ENCODE measurements around the gene GATA2. TPM values are rescaled to one million over a fixed set of nuclear protein-coding genes. Genes with fewer than 3 reads are reported as not detected.

The GATA2 gene
- total and polyA plus RNA-seq, 3 experiments from 2014 or later: not detected

DNA sequence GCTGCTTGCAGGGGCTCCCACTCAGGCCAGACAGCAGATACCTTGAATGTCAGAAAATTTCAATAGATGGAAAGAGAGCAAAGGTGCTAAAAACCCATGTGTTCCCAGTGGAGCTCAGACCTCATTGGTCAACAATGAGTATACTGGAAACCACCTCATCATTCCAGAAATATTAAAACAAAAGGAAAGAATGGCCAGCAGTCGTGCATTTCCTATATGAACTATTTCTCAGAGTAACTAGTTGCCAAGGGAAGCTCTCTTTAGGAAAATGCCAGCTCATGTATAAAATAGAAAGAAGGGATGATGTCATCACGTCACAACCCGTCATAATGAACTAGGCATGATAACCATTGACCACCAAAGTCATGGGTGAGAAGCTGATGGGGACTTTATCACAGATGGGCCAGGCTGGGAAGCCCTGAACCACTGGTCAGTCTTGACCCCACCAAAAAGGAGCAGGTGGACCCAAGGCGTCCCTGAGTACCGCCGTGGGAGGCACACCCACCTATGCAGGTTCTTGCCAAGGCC, 43.8 kb downstream of the GATA2 start:
- POLR2A ChIA-PET: no interaction called here

DNA sequence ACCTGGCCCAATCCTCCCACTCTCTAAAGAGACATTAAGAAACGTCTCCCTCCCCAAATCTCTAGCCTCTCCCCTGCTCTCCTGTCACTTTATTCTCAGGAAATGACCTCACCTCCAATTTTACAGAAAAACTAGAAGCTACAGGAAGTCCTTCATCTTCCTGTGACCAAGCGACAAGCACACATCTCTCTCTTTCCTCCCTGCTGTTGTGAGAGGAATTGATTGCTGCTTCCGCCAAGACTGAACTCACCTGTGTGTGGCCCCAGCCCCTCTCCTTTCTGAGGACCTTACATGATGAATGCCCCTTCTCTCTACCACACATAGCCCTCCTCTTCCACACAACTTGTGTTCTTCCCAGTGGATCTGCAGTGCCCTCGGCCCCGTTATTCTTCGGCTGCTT, 44.5 kb downstream of the GATA2 start:
- ChIA-PET POLR2A (no interaction called here), CTCF (no interaction called here)
- Histone ChIP-seq H3K4me1 (ENCODE audit: insufficient read depth, low read length) (peaks cover 18% of the 10 kb centered on the region), H3K27ac (ENCODE audit: low read depth, low read length) (no peak overlapping the region), H3K36me3 (ENCODE audit: insufficient read depth, low read length) (no peaks in the 10 kb centered on the region), H3K27me3 (ENCODE audit: insufficient read depth, low read length, poor library complexity, severe bottlenecking) (no peaks in the 10 kb centered on the region), H3K4me3 (ENCODE audit: low read length) (no peak overlapping the region), H3K9me3 (ENCODE audit: low read length) (peaks cover 6% of the 10 kb centered on the region)
- Mint-ChIP-seq H3K27ac (peak overlapping the region; percentile 3 to 89 (median 62)), H3K4me3 (peak overlapping the region in 5 of 7 donors; percentile 17 to 89 (median 48)), H3K4me1 (peaks cover 10 to 13% (median 11%) of the 10 kb centered on the region in 3 donors), H3K36me3 (peaks cover 0 to 8% (median 0%) of the 10 kb centered on the region in 3 donors), H3K9me3 (peaks cover 0 to 6% (median 4%) of the 10 kb centered on the region in 5 donors), H3K27me3 (peaks cover 6 to 11% of the 10 kb centered on the region in 2 donors)
- DNase-seq: peak in 2 of 5 donors; percentile 29 to 48

More for the DNA sequence above, 43.8 kb downstream of the GATA2 start:
- H3K4me3 Mint-ChIP-seq: peak overlapping the region in 1 of 7 donors; percentile 49
- no peak overlapping the region for H3K27ac ChIP-seq (ENCODE audit: low read depth, low read length)
- H3K27me3 Mint-ChIP-seq: peaks cover 6 to 15% of the 10 kb centered on the region in 2 donors
- no peak overlapping the region for H3K27ac Mint-ChIP-seq
- DNase-seq: no peak
- CTCF ChIA-PET: no interaction called here
- H3K36me3 Mint-ChIP-seq: peaks cover 0 to 8% (median 0%) of the 10 kb centered on the region in 3 donors
- H3K36me3 ChIP-seq (ENCODE audit: insufficient read depth, low read length): no peaks in the 10 kb centered on the region
- peaks cover 18% of the 10 kb centered on the region for H3K4me1 ChIP-seq (ENCODE audit: insufficient read depth, low read length)
- H3K4me1 Mint-ChIP-seq: peaks cover 10 to 13% (median 13%) of the 10 kb centered on the region in 3 donors
- no peaks in the 10 kb centered on the region for H3K27me3 ChIP-seq (ENCODE audit: insufficient read depth, low read length, poor library complexity, severe bottlenecking)
- peaks cover 0 to 6% (median 4%) of the 10 kb centered on the region in 5 donors for H3K9me3 Mint-ChIP-seq
- H3K9me3 ChIP-seq (ENCODE audit: low read length): peaks cover 6% of the 10 kb centered on the region
- no peak overlapping the region for H3K4me3 ChIP-seq (ENCODE audit: low read length)

DNA sequence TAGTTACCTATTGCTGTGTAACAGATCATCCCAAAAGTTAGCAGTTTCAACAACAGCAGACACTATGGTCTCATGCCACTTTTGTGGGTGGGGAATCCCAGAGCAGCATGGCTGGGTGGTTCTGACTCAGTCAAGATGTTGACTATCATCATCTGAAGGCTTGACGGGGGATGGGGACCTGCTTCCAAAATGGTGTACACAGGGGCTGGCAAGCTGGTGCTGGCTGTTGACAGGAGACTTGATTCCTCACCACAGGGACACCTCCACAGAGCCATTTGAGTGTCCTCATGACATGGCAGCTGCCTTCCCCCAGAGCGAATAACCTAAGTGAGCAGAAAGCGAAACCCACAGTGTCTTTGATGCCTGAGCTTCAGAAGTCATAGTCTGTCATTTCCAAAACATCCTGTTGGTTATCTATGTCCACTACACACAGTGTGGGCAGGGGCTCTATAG, 45.4 kb downstream of the GATA2 start:
- Histone ChIP-seq H3K36me3 (ENCODE audit: insufficient read depth, low read length) (no peaks in the 10 kb centered on the region), H3K4me3 (ENCODE audit: low read length) (no peak overlapping the region), H3K9me3 (ENCODE audit: low read length) (peaks cover 6% of the 10 kb centered on the region), H3K27ac (ENCODE audit: low read depth, low read length) (no peak overlapping the region), H3K4me1 (ENCODE audit: insufficient read depth, low read length) (peaks cover 18% of the 10 kb centered on the region), H3K27me3 (ENCODE audit: insufficient read depth, low read length, poor library complexity, severe bottlenecking) (no peaks in the 10 kb centered on the region)
- CTCF ChIA-PET: no interaction called here
- Mint-ChIP-seq H3K9me3 (peaks cover 0 to 6% (median 4%) of the 10 kb centered on the region in 5 donors), H3K4me3 (no peak overlapping the region), H3K36me3 (peaks cover 0 to 8% (median 0%) of the 10 kb centered on the region in 3 donors), H3K27me3 (peaks cover 8 to 13% of the 10 kb centered on the region in 2 donors), H3K4me1 (peaks cover 10 to 13% (median 11%) of the 10 kb centered on the region in 3 donors), H3K27ac (peak overlapping the region in 2 of 8 donors; percentile 4 to 19)
- POLR2A ChIA-PET: no interaction called here
- no peak for DNase-seq

DNA sequence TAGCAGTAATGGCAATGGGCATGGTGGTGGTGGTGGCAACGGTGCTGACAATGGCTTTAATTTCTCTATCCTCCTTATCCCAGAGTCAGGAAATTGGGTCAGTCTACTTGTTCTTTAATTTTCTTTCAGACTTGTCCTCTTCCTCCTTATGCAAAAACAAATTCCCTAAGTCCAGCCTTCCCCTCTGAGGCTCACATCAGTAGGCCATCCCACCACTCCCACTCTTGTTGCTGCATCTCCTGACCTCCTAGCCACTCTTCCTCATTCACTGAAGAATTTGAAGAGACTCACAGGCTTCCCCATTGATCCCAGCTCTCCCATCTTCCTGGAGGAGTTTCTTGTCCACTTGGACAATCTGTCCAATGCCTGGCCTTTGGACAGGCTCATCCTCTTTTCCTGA, 46.2 kb downstream of the GATA2 start:
- no peak overlapping the region for H3K27ac ChIP-seq (ENCODE audit: low read depth, low read length)
- peaks cover 6% of the 10 kb centered on the region for H3K9me3 ChIP-seq (ENCODE audit: low read length)
- Mint-ChIP-seq H3K9me3 (peaks cover 0 to 6% (median 4%) of the 10 kb centered on the region in 5 donors), H3K27ac (no peak overlapping the region), H3K27me3 (peaks cover 8 to 12% of the 10 kb centered on the region in 2 donors), H3K4me3 (no peak overlapping the region), H3K36me3 (peaks cover 0 to 8% (median 0%) of the 10 kb centered on the region in 3 donors), H3K4me1 (peaks cover 10 to 13% (median 11%) of the 10 kb centered on the region in 3 donors)
- ChIA-PET POLR2A (no interaction called here), CTCF (no interaction called here)
- H3K4me1 ChIP-seq (ENCODE audit: insufficient read depth, low read length): peaks cover 18% of the 10 kb centered on the region
- H3K36me3 ChIP-seq (ENCODE audit: insufficient read depth, low read length): no peaks in the 10 kb centered on the region
- no peak overlapping the region for H3K4me3 ChIP-seq (ENCODE audit: low read length)
- H3K27me3 ChIP-seq (ENCODE audit: insufficient read depth, low read length, poor library complexity, severe bottlenecking): no peaks in the 10 kb centered on the region
- no peak for DNase-seq

DNA sequence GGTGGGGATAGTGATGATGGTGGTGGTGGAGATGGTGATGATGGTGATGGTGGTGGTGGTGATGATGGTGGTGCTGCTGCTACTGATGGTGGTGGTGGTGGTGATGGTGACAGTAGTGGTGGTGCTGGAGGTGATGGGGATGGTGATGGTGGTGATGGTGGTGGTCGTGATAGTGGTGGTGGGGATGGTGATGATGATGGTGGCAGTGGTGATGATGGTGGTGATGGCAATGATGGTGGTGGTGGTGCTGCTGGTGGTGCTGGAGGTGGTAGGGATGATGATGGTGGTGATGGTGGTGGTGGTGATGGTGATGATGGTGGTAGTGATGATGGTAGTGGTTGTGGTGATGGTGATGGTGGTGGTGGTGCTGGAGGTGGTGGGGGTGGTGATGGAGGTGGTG, 47.6 kb downstream of the GATA2 start:
- Mint-ChIP-seq H3K36me3 (peaks cover 0 to 8% (median 0%) of the 10 kb centered on the region in 3 donors), H3K4me3 (no peak overlapping the region), H3K27me3 (peaks cover 4 to 13% of the 10 kb centered on the region in 2 donors), H3K27ac (peak overlapping the region in 1 of 8 donors; percentile 43), H3K4me1 (peaks cover 10 to 13% (median 11%) of the 10 kb centered on the region in 3 donors), H3K9me3 (peaks cover 0 to 6% (median 4%) of the 10 kb centered on the region in 5 donors)
- ChIA-PET POLR2A (no interaction called here), CTCF (no interaction called here)
- H3K4me3 ChIP-seq (ENCODE audit: low read length): no peak overlapping the region
- H3K27ac ChIP-seq (ENCODE audit: low read depth, low read length): no peak overlapping the region
- H3K4me1 ChIP-seq (ENCODE audit: insufficient read depth, low read length): peaks cover 18% of the 10 kb centered on the region
- peaks cover 6% of the 10 kb centered on the region for H3K9me3 ChIP-seq (ENCODE audit: low read length)
- no peaks in the 10 kb centered on the region for H3K36me3 ChIP-seq (ENCODE audit: insufficient read depth, low read length)
- H3K27me3 ChIP-seq (ENCODE audit: insufficient read depth, low read length, poor library complexity, severe bottlenecking): no peaks in the 10 kb centered on the region
- no peak for DNase-seq

DNA sequence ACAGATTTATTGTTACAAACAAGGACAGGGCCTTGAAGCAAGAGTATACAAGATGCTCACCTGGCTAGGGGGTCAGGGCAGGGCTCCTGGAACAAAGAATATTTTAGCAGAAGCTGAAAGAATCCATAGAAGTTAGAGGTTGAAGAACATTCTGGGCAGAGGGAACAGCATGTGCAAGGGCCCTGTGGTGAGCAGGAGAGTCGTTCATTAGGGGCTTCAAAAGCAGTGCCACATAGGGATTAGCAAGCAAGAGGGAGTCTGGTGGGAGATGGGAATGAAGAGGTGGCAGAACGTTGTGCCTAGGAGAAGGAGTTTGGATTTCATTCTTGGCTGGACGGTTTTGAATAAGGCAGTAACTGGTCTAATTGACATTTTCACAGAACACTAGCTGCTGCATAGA, 49.2 kb downstream of the GATA2 start:
- POLR2A ChIA-PET: no interaction called here

DNA sequence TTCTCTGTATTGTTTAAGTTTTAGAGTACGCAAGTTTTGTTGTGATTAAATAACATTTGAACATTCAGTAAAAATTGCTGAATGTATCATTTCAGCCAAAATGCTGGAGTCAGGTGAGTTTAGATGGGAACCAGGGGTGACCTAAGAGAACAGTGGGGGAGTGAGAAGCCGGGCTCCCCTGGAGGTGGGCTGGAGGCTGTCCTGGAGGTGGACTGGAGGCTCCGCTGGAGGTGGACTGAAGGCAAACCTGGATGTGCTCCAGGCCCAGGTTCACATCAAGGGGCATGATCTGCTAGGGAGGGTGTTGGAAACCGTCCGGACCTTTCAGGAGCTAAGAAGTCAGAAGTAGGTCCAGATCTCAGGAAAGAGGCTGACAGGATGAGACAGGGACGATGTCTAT, 50.1 kb downstream of the GATA2 start:
- H3K27me3 ChIP-seq (ENCODE audit: insufficient read depth, low read length, poor library complexity, severe bottlenecking): no peaks in the 10 kb centered on the region
- POLR2A ChIA-PET: no interaction called here
- Mint-ChIP-seq H3K27ac (peak overlapping the region in 1 of 8 donors; percentile 29), H3K36me3 (no peaks in the 10 kb centered on the region), H3K4me1 (peaks cover 0 to 3% (median 0%) of the 10 kb centered on the region in 3 donors), H3K4me3 (no peak overlapping the region), H3K9me3 (peaks cover 0 to 1% (median 0%) of the 10 kb centered on the region in 5 donors), H3K27me3 (peaks cover 5 to 29% of the 10 kb centered on the region in 2 donors)
- H3K27ac ChIP-seq (ENCODE audit: low read depth, low read length): no peak overlapping the region
- DNase-seq: no peak
- no peaks in the 10 kb centered on the region for H3K36me3 ChIP-seq (ENCODE audit: insufficient read depth, low read length)
- peaks cover 8% of the 10 kb centered on the region for H3K4me1 ChIP-seq (ENCODE audit: insufficient read depth, low read length)
- H3K9me3 ChIP-seq (ENCODE audit: low read length): peaks cover 6% of the 10 kb centered on the region
- no peak overlapping the region for H3K4me3 ChIP-seq (ENCODE audit: low read length)
- CTCF ChIA-PET: interaction anchor here (1.1 kb wide), 1 partner anchor 54 kb away, joined by 3 read pairs; no protein-coding TSS in a partner anchor

More for the DNA sequence above, 49.2 kb downstream of the GATA2 start:
- Histone ChIP-seq H3K9me3 (ENCODE audit: low read length) (peaks cover 6% of the 10 kb centered on the region), H3K27ac (ENCODE audit: low read depth, low read length) (no peak overlapping the region), H3K4me1 (ENCODE audit: insufficient read depth, low read length) (peaks cover 13% of the 10 kb centered on the region), H3K4me3 (ENCODE audit: low read length) (no peak overlapping the region), H3K27me3 (ENCODE audit: insufficient read depth, low read length, poor library complexity, severe bottlenecking) (no peaks in the 10 kb centered on the region), H3K36me3 (ENCODE audit: insufficient read depth, low read length) (no peaks in the 10 kb centered on the region)
- Mint-ChIP-seq H3K27ac (peak overlapping the region in 1 of 8 donors; percentile 27), H3K27me3 (peaks cover 5 to 26% of the 10 kb centered on the region in 2 donors), H3K9me3 (peaks cover 0 to 5% (median 4%) of the 10 kb centered on the region in 5 donors), H3K4me1 (peaks cover 6 to 9% (median 6%) of the 10 kb centered on the region in 3 donors), H3K4me3 (no peak overlapping the region), H3K36me3 (peaks cover 0 to 5% (median 0%) of the 10 kb centered on the region in 3 donors)
- DNase-seq: no peak
- CTCF ChIA-PET: no interaction called here

DNA sequence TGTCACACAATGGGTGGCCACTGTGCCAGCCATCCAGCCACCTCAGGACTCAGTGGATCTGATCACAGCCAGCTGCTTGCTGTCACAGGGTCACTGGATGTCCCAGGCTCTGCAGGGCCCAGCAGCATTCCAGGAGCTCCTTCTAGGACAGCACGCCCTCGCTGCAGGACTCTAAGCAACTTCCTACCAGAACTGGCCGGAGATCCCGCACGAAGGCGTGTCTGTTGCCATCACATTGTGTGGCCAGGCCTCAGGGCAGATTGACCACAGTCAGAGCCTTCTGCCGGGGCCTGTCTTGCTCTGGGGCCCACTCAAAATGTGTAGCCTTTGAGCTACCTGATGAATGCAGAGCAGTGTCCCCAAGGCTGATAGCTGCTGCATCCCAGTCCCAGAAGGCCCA, 50.9 kb downstream of the GATA2 start:
- no peak overlapping the region for H3K27ac ChIP-seq (ENCODE audit: low read depth, low read length)
- DNase-seq: no peak
- H3K4me3 Mint-ChIP-seq: no peak overlapping the region
- no peaks in the 10 kb centered on the region for H3K27me3 ChIP-seq (ENCODE audit: insufficient read depth, low read length, poor library complexity, severe bottlenecking)
- H3K4me3 ChIP-seq (ENCODE audit: low read length): no peak overlapping the region
- H3K27ac Mint-ChIP-seq: no peak overlapping the region
- CTCF ChIA-PET: interaction anchor here (0.9 to 1.1 kb wide), 2 partner anchors 9 to 55 kb away, joined by 3 read pairs; no protein-coding TSS in a partner anchor
- H3K27me3 Mint-ChIP-seq: peaks cover 9 to 36% of the 10 kb centered on the region in 2 donors
- H3K9me3 Mint-ChIP-seq: peaks cover 0 to 1% (median 0%) of the 10 kb centered on the region in 5 donors
- H3K4me1 ChIP-seq (ENCODE audit: insufficient read depth, low read length): no peaks in the 10 kb centered on the region
- H3K4me1 Mint-ChIP-seq: no peaks in the 10 kb centered on the region
- no peaks in the 10 kb centered on the region for H3K36me3 ChIP-seq (ENCODE audit: insufficient read depth, low read length)
- no peaks in the 10 kb centered on the region for H3K36me3 Mint-ChIP-seq
- no peaks in the 10 kb centered on the region for H3K9me3 ChIP-seq (ENCODE audit: low read length)
- POLR2A ChIA-PET: no interaction called here

Data from CD8-positive, alpha-beta memory T cell (primary cell).